Calu3 (cell line): ENCODE results near the gene C15orf61. TPM values are rescaled to one million over a fixed set of nuclear protein-coding genes. Genes with fewer than 3 reads are reported as not detected.

ENCODE experiments used
- BruUV-seq: library from RNA; stranded (reverse); fragments of 400-500 nt; replicated peaks from 2 replicates; lab custom pipeline; 2021; lab: Mats Ljungman, UMichigan
- CTCF ChIA-PET: fragments of 300-600 bp; sonication (Branson Sonifier 250); formaldehyde crosslinking; loops from one replicate; lab custom pipeline; 2022; ENCODE audit warnings: antibody characterized with exemption; lab: Charles Lee
- DNase-seq: peaks from one replicate; pipeline ENCODE4 v3.0.0; 2022
- H3K27ac Mint-ChIP-seq: one replicate; pipeline ENCODE4 v1.8.0; 2022; ENCODE audit warnings: mixed read lengths; ENCODE audit not compliant: unreplicated experiment
- H3K27me3 Mint-ChIP-seq: one replicate; pipeline ENCODE4 v1.8.0; 2022; ENCODE audit warnings: mixed read lengths; ENCODE audit not compliant: unreplicated experiment
- H3K36me3 Mint-ChIP-seq: one replicate; pipeline ENCODE4 v1.8.0; 2022; ENCODE audit warnings: mild to moderate bottlenecking, moderate library complexity, mixed read lengths; ENCODE audit not compliant: insufficient read depth, unreplicated experiment
- H3K4me1 Mint-ChIP-seq: one replicate; pipeline ENCODE4 v1.8.0; 2022; ENCODE audit warnings: mild to moderate bottlenecking, low read depth, mixed read lengths; ENCODE audit not compliant: unreplicated experiment
- H3K4me3 Mint-ChIP-seq: one replicate; pipeline ENCODE4 v1.8.0; 2022; ENCODE audit warnings: mild to moderate bottlenecking, low read depth, moderate library complexity, mixed read lengths; ENCODE audit not compliant: unreplicated experiment
- H3K9me3 Mint-ChIP-seq: one replicate; pipeline ENCODE4 v1.8.0; 2022; ENCODE audit warnings: low read depth, mixed read lengths; ENCODE audit not compliant: unreplicated experiment
- intact Hi-C: fragments of 100-400 bp; cut with micrococcal nuclease; formaldehyde crosslinking; loops from one replicate; pipeline ENCODE4 v1.10.0; 2022; ENCODE audit not compliant: unreplicated experiment
- total RNA-seq: library from RNA; stranded (reverse); gene quantifications from 2 replicates; pipeline ENCODE4 v1.2.3, GENCODE V29; 2022
- TF ChIP-seq, protein P1 (sequence below): fragments of 200-600 bp; IDR thresholded peaks from one replicate; pipeline ENCODE4 v1.8.0; 2022; ENCODE audit warnings: antibody characterized with exemption; ENCODE audit not compliant: unreplicated experiment

C15orf61 gene
- total RNA-seq, 1 experiment from 2014 or later, result 7.3 TPM

DNA sequence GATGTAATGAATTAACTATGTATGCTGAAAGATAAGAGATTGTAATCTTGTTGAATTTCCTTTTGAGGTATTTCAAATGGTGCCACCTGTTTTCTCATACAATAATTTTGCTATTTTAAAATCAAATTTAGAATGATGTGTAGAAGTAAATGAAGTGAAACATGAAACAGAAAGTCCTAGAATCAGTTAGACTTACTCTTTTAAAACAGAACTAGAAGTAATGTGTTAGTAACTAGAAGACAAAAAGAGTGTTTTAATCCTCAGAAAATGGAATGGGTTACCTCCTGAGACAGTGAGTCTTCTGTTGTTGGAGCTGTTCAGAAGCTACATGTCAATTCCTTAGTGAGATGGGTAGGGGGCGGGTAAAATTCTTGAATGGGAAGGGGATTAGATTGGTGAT is 13.4 kb downstream of the C15orf61 start:
- CTCF ChIA-PET, result interaction anchor here (0.5 kb wide), 1 partner anchor 62 kb away, joined by 3 read pairs; no protein-coding TSS in a partner anchor
- Mint-ChIP-seq H3K9me3 (no peaks in the 10 kb centered on the region), H3K36me3 (no peaks in the 10 kb centered on the region), H3K4me3 (no peak overlapping the region), H3K4me1 (no peaks in the 10 kb centered on the region), H3K27ac (no peak overlapping the region), H3K27me3 (no peaks in the 10 kb centered on the region)
- no TSS peak for BruUV-seq
- DNase-seq, result no peak
- intact Hi-C loops, result no loop called here
- TF ChIP-seq, protein P1, sequence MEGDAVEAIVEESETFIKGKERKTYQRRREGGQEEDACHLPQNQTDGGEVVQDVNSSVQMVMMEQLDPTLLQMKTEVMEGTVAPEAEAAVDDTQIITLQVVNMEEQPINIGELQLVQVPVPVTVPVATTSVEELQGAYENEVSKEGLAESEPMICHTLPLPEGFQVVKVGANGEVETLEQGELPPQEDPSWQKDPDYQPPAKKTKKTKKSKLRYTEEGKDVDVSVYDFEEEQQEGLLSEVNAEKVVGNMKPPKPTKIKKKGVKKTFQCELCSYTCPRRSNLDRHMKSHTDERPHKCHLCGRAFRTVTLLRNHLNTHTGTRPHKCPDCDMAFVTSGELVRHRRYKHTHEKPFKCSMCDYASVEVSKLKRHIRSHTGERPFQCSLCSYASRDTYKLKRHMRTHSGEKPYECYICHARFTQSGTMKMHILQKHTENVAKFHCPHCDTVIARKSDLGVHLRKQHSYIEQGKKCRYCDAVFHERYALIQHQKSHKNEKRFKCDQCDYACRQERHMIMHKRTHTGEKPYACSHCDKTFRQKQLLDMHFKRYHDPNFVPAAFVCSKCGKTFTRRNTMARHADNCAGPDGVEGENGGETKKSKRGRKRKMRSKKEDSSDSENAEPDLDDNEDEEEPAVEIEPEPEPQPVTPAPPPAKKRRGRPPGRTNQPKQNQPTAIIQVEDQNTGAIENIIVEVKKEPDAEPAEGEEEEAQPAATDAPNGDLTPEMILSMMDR, result no peak

DNA sequence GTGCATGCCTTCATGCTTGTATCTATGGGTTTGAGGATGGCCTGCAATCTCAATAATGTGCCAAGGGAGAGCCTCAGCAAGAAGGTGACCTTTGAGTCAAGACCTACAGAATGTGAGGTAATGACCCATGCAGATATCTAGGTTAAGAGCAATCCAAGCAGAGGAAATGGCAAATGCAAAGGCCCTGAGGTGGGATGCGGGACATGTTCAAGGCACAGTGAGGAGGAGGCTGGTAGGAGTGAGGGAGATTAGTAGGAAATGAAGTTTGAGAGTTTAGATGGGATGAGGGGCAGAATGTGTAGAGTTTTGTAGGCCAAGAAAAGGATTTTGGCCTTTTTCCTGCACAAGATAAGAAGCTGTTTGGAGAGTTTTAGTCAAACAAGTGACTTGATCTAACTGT is 16.8 kb downstream of the C15orf61 start:
- H3K36me3 Mint-ChIP-seq, result peaks cover 16% of the 10 kb centered on the region
- no TSS peak for BruUV-seq
- H3K4me1 Mint-ChIP-seq, result no peaks in the 10 kb centered on the region
- H3K4me3 Mint-ChIP-seq, result no peak overlapping the region
- H3K27ac Mint-ChIP-seq, result no peak overlapping the region
- no peaks in the 10 kb centered on the region for H3K9me3 Mint-ChIP-seq
- H3K27me3 Mint-ChIP-seq, result no peaks in the 10 kb centered on the region
- CTCF ChIA-PET, result no interaction called here
- no peak for DNase-seq
- TF ChIP-seq, protein P1, result no peak
- intact Hi-C loops, result loop anchor here (2.0 kb wide), 1 partner anchor 15 kb away; no protein-coding TSS in a partner anchor

DNA sequence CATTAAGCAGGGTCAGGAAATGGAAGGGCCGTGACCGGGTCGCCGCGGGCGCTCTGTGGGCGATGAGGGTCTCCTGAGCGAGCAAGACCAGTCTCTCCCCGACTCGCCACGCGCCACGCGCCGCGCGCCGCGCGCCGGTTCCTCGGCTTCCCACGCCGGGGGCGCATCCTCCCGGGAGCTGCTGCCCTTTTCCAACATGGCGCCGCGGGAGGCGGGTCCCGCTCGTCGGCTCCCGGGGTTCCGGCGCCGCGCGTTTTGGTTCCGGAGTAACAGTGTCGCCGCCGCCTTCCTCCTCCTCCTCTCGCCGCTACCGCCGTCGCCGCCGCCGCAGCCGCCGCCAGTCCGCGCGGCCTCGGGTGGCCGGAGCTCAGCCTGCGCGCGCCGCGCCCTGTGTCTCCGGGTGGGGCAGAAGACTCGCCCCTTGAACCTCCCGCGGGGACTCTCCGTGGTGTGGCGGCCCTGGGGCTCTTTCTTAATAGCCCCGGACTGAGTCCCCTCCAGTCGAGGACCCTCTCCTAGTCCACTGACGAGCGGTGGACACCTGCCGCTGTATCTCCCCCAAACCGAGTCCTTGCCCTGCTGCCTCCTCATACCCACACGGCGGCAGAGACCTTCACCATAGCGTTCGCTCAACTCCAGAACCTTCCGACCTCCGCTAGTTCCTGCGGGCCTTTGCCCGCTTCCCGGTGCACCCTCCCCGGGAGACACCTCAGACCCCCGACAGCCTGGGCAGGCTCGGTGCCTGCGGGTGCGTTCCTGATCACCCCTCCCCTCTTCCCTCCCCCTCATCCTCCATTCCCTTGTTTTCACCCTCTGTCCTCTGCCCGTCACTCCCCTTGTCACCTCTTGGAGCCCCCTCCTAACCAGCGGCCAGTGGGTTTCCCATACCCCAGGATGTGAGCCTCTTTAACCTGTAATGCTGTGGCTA is 21.8 kb downstream of the C15orf61 start, which contains the start of gene MAP2K5:
Gene MAP2K5, plus strand, starts transcription at position 284 of the 928 bp plus-strand sequence. Its CDS starts 633 bp downstream, at position 917.
- peak within 1 kb of the TSS; percentile 99 for H3K4me3 Mint-ChIP-seq
- H3K4me1 Mint-ChIP-seq, result peaks cover 13% of the 10 kb centered on the region
- H3K27me3 Mint-ChIP-seq, result no peaks in the 10 kb centered on the region
- peaks cover 26% of the 10 kb centered on the region for H3K36me3 Mint-ChIP-seq
- BruUV-seq, result no TSS peak
- DNase-seq, result peak; percentile 90
- intact Hi-C loops, result no loop called here
- H3K9me3 Mint-ChIP-seq, result no peaks in the 10 kb centered on the region
- CTCF ChIA-PET, result no interaction called here
- TF ChIP-seq, protein P1, result no peak
- peak within 1 kb of the TSS; percentile 88 for H3K27ac Mint-ChIP-seq

DNA sequence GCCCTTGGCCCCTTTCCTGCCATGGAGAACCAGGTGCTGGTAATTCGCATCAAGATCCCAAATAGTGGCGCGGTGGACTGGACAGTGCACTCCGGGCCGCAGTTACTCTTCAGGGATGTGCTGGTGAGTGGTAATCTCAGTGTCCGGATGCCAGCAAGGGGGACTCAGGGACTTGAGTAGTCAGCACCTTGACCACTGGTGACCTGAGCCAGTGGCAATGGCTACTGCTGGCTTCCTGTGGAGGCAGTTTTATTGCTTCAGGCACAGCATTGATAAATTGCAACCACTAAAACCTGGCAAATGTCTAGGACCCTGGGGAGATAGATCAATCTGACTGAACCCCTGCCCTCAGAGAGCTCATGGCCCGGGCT is 22.4 kb downstream of the C15orf61 start:
- Mint-ChIP-seq H3K4me1 (peaks cover 13% of the 10 kb centered on the region), H3K27me3 (no peaks in the 10 kb centered on the region), H3K9me3 (no peaks in the 10 kb centered on the region), H3K27ac (peak overlapping the region; percentile 88), H3K36me3 (peaks cover 26% of the 10 kb centered on the region), H3K4me3 (peak overlapping the region; percentile 99)
- intact Hi-C loops, result no loop called here
- BruUV-seq, result no TSS peak
- CTCF ChIA-PET, result no interaction called here
- TF ChIP-seq, protein P1, result no peak
- DNase-seq, result no peak
